SK-N-SH treated with all-trans-retinoic acid at 6 μM for 48 hours (cell line): Measurements from ENCODE around the gene NLRX1.

Source experiments
- ATAC-seq: fragments of 200-7000 bp; cut with Tn5 transposase; 3 replicates; pipeline ENCODE4 v1.9.1; 2020; ENCODE audit warnings: mild to moderate bottlenecking, moderate library complexity
- ARNTL ChIP-seq: fragments of 450-650 bp; formaldehyde crosslinking; IDR thresholded peaks from 2 replicates; pipeline ENCODE4 v1.5.0; 2020; ENCODE audit warnings: low read depth, mild to moderate bottlenecking, moderate library complexity, borderline replicate concordance
- BACH2 ChIP-seq: fragments of 250-450 bp; sonication (Bioruptor Pico); IDR thresholded peaks from 2 replicates; pipeline ENCODE4 v1.9.0; 2021; ENCODE audit warnings: mild to moderate bottlenecking, borderline replicate concordance
- CSDC2 ChIP-seq: fragments of 250-450 bp; sonication (Bioruptor Pico); IDR thresholded peaks from 2 replicates; pipeline ENCODE4 v1.5.0; 2020; ENCODE audit warnings: mild to moderate bottlenecking, moderate library complexity
- GLIS3 ChIP-seq: fragments of 250-450 bp; sonication (Bioruptor Pico); IDR thresholded peaks from 2 replicates; pipeline ENCODE4 v1.5.0; 2020; ENCODE audit warnings: mild to moderate bottlenecking, moderate library complexity
- ISL1 ChIP-seq: fragments of 250-450 bp; sonication (Bioruptor Pico); IDR thresholded peaks from 2 replicates; pipeline ENCODE4 v2.1.2; 2022; ENCODE audit warnings: mild to moderate bottlenecking, moderate library complexity
- OSR1 ChIP-seq: fragments of 250-450 bp; sonication (Bioruptor Pico); IDR thresholded peaks from 2 replicates; pipeline ENCODE4 v1.8.0; 2022; ENCODE audit warnings: moderate library complexity, mild to moderate bottlenecking, inconsistent platforms
- PPARA ChIP-seq: fragments of 250-450 bp; sonication (Bioruptor Pico); IDR thresholded peaks from 2 replicates; pipeline ENCODE4 v1.5.0; 2020; ENCODE audit warnings: mild to moderate bottlenecking, borderline replicate concordance
- SNAI2 ChIP-seq: fragments of 250-450 bp; sonication (Bioruptor Pico); IDR thresholded peaks from 2 replicates; pipeline ENCODE4 v1.5.0; 2020; ENCODE audit warnings: mild to moderate bottlenecking, moderate library complexity
- TCF4 ChIP-seq: fragments of 250-450 bp; sonication (Bioruptor Pico); IDR thresholded peaks from 2 replicates; pipeline ENCODE4 v1.8.0; 2021; ENCODE audit warnings: mild to moderate bottlenecking, moderate library complexity, borderline replicate concordance
- ZC3H10 ChIP-seq: fragments of 250-450 bp; sonication (Bioruptor Pico); IDR thresholded peaks from 2 replicates; pipeline ENCODE4 v1.5.1; 2021; ENCODE audit warnings: mild to moderate bottlenecking, moderate library complexity
- ZFP3 ChIP-seq: fragments of 250-450 bp; sonication (Bioruptor Pico); IDR thresholded peaks from 2 replicates; pipeline ENCODE4 v1.5.0; 2020; ENCODE audit warnings: mild to moderate bottlenecking, moderate library complexity
- ZNF565 ChIP-seq: fragments of 450-650 bp; formaldehyde crosslinking; conservative IDR thresholded peaks from 2 replicates; pipeline ENCODE4 v1.5.0; 2020; ENCODE audit warnings: low read depth, mild to moderate bottlenecking, moderate library complexity
- ZNF70 ChIP-seq: fragments of 450-650 bp; formaldehyde crosslinking; IDR thresholded peaks from 2 replicates; pipeline ENCODE4 v1.5.0; 2020; ENCODE audit warnings: mild to moderate bottlenecking, moderate library complexity
- TF ChIP-seq, protein P1 (sequence below): fragments of 250-450 bp; sonication (Bioruptor Pico); IDR thresholded peaks from 2 replicates; pipeline ENCODE4 v1.8.0; 2021; ENCODE audit warnings: low read depth, mild to moderate bottlenecking, moderate library complexity, borderline replicate concordance
- TF ChIP-seq, protein P2 (sequence below): fragments of 250-450 bp; sonication (Bioruptor Pico); IDR thresholded peaks from 2 replicates; pipeline ENCODE4 v1.5.1; 2020; ENCODE audit warnings: low read depth, mild to moderate bottlenecking, moderate library complexity
- TF ChIP-seq, protein P3 (sequence below): fragments of 250-450 bp; sonication (Bioruptor Pico); IDR thresholded peaks from 2 replicates; pipeline ENCODE4 v1.8.0; 2020; ENCODE audit warnings: mild to moderate bottlenecking, moderate library complexity, borderline replicate concordance
- TF ChIP-seq, protein P4 (sequence below): fragments of 250-450 bp; sonication (Bioruptor Pico); IDR thresholded peaks from 2 replicates; pipeline ENCODE4 v1.5.1; 2021; ENCODE audit warnings: mild to moderate bottlenecking, moderate library complexity
- TF ChIP-seq, protein P5 (sequence below): fragments of 250-450 bp; sonication (Bioruptor Pico); IDR thresholded peaks from 2 replicates; pipeline ENCODE4 v1.5.0; 2020; ENCODE audit warnings: mild to moderate bottlenecking, moderate library complexity

NLRX1 gene

DNA sequence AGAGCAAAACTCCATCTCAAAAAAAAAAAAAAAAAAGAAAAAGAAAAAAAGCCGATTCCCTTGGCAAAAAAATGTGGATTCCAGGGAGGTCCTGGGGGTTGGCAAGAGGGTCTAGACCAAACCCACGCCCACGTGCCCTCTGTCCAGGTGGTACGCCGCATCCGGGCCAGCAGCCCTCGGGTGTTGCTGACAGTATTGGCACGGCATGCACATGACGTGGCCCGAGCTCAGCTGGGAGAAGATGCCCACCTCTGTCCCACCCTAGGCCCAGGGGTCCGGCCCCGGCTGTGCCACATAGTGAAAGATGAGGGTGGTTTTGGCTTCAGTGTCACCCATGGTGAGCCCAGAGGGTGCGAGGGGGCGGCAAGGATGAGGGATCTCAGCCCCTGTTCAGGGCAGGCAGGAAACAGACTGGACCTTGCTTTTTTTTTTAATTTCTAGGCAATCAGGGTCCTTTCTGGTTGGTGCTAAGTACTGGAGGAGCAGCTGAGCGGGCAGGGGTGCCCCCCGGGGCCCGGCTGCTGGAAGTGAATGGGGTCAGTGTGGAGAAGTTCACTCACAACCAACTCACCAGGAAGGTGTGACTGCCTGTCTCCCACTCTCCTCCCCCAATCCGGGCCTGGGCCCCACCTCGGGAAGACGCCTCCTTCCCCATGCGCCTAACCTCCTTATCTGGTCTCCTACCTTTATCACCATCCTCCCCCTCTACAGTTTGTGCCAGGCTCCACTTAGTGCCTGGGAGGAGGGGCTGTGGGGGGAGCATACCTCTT lies 18.8 kb downstream of the NLRX1 start:
- ATAC-seq = no peak
- TF ChIP-seq, protein P1, sequence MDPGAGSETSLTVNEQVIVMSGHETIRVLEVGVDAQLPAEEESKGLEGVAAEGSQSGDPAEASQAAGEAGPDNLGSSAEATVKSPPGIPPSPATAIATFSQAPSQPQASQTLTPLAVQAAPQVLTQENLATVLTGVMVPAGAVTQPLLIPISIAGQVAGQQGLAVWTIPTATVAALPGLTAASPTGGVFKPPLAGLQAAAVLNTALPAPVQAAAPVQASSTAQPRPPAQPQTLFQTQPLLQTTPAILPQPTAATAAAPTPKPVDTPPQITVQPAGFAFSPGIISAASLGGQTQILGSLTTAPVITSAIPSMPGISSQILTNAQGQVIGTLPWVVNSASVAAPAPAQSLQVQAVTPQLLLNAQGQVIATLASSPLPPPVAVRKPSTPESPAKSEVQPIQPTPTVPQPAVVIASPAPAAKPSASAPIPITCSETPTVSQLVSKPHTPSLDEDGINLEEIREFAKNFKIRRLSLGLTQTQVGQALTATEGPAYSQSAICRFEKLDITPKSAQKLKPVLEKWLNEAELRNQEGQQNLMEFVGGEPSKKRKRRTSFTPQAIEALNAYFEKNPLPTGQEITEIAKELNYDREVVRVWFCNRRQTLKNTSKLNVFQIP (CRISPR knock-in tag) = no peak
- no peak for TF ChIP-seq SNAI2 (CRISPR knock-in tag)
- no peak for TF ChIP-seq CSDC2 (CRISPR knock-in tag)

DNA sequence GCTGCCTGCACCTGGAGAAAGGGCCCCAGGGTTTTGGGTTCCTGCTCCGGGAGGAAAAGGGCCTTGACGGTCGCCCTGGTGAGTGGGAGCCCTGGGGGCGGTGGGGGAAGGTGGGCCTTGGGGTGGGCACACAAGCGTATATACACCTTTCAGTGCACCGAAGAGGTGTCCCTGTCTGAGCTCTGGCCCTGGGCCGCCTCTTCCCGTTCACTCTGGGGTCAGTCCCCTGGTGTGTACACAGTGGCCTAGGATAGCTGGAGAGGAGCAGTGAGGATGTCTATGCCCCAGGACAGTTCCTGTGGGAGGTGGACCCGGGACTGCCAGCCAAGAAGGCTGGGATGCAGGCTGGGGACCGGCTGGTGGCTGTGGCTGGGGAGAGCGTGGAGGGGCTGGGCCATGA lies 19.5 kb downstream of the NLRX1 start:
- ATAC-seq = no peak; the same call in 2 of the 3 replicates
- TF ChIP-seq ZFP3 (CRISPR knock-in tag) = no peak
- TF ChIP-seq ARNTL (CRISPR knock-in tag) = no peak
- TF ChIP-seq ZNF70 (CRISPR knock-in tag) = no peak
- TF ChIP-seq, protein P1 (CRISPR knock-in tag) = no peak
- TF ChIP-seq CSDC2 (CRISPR knock-in tag) = no peak
- TF ChIP-seq GLIS3 (CRISPR knock-in tag) = no peak
- no peak for TF ChIP-seq OSR1 (CRISPR knock-in tag)
- TF ChIP-seq ZC3H10 (CRISPR knock-in tag) = no peak
- no peak for TF ChIP-seq ZNF565
- TF ChIP-seq, protein P2, sequence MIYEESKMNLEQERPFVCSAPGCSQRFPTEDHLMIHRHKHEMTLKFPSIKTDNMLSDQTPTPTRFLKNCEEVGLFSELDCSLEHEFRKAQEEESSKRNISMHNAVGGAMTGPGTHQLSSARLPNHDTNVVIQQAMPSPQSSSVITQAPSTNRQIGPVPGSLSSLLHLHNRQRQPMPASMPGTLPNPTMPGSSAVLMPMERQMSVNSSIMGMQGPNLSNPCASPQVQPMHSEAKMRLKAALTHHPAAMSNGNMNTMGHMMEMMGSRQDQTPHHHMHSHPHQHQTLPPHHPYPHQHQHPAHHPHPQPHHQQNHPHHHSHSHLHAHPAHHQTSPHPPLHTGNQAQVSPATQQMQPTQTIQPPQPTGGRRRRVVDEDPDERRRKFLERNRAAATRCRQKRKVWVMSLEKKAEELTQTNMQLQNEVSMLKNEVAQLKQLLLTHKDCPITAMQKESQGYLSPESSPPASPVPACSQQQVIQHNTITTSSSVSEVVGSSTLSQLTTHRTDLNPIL (CRISPR knock-in tag) = no peak
- TF ChIP-seq, protein P3, sequence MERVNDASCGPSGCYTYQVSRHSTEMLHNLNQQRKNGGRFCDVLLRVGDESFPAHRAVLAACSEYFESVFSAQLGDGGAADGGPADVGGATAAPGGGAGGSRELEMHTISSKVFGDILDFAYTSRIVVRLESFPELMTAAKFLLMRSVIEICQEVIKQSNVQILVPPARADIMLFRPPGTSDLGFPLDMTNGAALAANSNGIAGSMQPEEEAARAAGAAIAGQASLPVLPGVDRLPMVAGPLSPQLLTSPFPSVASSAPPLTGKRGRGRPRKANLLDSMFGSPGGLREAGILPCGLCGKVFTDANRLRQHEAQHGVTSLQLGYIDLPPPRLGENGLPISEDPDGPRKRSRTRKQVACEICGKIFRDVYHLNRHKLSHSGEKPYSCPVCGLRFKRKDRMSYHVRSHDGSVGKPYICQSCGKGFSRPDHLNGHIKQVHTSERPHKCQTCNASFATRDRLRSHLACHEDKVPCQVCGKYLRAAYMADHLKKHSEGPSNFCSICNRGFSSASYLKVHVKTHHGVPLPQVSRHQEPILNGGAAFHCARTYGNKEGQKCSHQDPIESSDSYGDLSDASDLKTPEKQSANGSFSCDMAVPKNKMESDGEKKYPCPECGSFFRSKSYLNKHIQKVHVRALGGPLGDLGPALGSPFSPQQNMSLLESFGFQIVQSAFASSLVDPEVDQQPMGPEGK (CRISPR knock-in tag) = no peak
- no peak for TF ChIP-seq SNAI2 (CRISPR knock-in tag)
- TF ChIP-seq PPARA (CRISPR knock-in tag) = no peak
- TF ChIP-seq, protein P4, sequence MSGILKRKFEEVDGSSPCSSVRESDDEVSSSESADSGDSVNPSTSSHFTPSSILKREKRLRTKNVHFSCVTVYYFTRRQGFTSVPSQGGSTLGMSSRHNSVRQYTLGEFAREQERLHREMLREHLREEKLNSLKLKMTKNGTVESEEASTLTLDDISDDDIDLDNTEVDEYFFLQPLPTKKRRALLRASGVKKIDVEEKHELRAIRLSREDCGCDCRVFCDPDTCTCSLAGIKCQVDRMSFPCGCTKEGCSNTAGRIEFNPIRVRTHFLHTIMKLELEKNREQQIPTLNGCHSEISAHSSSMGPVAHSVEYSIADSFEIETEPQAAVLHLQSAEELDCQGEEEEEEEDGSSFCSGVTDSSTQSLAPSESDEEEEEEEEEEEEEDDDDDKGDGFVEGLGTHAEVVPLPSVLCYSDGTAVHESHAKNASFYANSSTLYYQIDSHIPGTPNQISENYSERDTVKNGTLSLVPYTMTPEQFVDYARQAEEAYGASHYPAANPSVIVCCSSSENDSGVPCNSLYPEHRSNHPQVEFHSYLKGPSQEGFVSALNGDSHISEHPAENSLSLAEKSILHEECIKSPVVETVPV = no peak
- TF ChIP-seq, protein P5, sequence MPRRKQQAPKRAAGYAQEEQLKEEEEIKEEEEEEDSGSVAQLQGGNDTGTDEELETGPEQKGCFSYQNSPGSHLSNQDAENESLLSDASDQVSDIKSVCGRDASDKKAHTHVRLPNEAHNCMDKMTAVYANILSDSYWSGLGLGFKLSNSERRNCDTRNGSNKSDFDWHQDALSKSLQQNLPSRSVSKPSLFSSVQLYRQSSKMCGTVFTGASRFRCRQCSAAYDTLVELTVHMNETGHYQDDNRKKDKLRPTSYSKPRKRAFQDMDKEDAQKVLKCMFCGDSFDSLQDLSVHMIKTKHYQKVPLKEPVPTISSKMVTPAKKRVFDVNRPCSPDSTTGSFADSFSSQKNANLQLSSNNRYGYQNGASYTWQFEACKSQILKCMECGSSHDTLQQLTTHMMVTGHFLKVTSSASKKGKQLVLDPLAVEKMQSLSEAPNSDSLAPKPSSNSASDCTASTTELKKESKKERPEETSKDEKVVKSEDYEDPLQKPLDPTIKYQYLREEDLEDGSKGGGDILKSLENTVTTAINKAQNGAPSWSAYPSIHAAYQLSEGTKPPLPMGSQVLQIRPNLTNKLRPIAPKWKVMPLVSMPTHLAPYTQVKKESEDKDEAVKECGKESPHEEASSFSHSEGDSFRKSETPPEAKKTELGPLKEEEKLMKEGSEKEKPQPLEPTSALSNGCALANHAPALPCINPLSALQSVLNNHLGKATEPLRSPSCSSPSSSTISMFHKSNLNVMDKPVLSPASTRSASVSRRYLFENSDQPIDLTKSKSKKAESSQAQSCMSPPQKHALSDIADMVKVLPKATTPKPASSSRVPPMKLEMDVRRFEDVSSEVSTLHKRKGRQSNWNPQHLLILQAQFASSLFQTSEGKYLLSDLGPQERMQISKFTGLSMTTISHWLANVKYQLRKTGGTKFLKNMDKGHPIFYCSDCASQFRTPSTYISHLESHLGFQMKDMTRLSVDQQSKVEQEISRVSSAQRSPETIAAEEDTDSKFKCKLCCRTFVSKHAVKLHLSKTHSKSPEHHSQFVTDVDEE (CRISPR knock-in tag) = no peak

DNA sequence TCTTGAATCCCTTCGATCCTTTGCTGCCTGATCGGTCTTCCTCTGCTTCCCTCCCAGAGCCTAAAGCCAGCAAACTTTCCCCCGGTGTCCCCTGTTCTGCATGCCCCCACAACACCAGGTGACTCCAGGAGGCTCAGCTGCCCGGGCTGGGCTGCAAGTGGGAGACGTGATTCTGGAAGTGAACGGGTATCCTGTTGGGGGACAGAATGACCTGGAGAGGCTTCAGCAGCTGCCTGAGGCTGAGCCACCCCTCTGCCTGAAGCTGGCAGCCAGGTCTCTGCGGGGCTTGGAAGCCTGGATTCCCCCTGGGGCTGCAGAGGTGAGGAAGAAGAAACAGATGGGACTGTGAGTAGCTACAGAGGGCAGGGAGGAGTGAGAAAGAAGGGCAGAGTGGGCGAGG lies 20.4 kb downstream of the NLRX1 start:
- no peak for ATAC-seq
- TF ChIP-seq ZNF70 (CRISPR knock-in tag) (no peak), CSDC2 (CRISPR knock-in tag) (no peak), ISL1 (CRISPR knock-in tag) (no peak), BACH2 (CRISPR knock-in tag) (no peak), TCF4 (no peak), OSR1 (CRISPR knock-in tag) (no peak), SNAI2 (CRISPR knock-in tag) (no peak)
- TF ChIP-seq, protein P1 (CRISPR knock-in tag) = no peak
- TF ChIP-seq, protein P5 (CRISPR knock-in tag) = no peak
- TF ChIP-seq, protein P2 (CRISPR knock-in tag) = no peak
